Prostate gland (tissue), 2 donors: ENCODE results near the gene DGKI.

Source experiments
- POLR2AphosphoS5 ChIP-seq: sonication (generic); formaldehyde crosslinking; IDR thresholded peaks from one replicate; pipeline ENCODE4 v1.6.1; 2017; ENCODE audit warnings: antibody characterized with exemption
- TF ChIP-seq, protein P1 (sequence below), 4 experiments: fragments of 200-600 bp in 2 of 4; fragments of 450-650 bp in 2 of 4; sonication (generic) in 2 of 4; IDR thresholded peaks; 1 replicate in 3 of 4; 2 replicates in 1 of 4; pipeline ENCODE4 v1.5.1; 2016 to 2019; ENCODE audit warnings: antibody characterized with exemption in 4 of 4, mild to moderate bottlenecking in 2 of 4, moderate library complexity in 2 of 4

DNA sequence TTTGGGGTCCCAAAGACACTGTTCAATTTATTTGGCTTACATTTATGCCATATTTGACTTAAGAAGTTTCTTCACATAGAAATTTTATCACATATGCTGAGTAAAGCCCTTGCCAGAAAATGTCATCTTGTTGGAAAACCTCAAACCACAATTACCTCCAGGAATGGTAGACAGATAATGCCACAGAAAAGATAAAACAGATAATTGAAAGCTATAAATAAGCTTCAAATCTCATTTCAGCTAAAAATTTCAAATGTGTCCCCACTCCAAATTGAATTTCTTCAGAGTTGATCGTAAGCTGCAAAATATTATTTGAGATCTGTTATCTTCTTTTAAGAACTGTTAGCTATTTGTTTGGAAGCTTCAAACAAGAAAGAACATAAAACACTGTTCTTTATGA, 326.8 kb downstream of the DGKI start:
- no peak for TF ChIP-seq POLR2AphosphoS5
- TF ChIP-seq, protein P1, sequence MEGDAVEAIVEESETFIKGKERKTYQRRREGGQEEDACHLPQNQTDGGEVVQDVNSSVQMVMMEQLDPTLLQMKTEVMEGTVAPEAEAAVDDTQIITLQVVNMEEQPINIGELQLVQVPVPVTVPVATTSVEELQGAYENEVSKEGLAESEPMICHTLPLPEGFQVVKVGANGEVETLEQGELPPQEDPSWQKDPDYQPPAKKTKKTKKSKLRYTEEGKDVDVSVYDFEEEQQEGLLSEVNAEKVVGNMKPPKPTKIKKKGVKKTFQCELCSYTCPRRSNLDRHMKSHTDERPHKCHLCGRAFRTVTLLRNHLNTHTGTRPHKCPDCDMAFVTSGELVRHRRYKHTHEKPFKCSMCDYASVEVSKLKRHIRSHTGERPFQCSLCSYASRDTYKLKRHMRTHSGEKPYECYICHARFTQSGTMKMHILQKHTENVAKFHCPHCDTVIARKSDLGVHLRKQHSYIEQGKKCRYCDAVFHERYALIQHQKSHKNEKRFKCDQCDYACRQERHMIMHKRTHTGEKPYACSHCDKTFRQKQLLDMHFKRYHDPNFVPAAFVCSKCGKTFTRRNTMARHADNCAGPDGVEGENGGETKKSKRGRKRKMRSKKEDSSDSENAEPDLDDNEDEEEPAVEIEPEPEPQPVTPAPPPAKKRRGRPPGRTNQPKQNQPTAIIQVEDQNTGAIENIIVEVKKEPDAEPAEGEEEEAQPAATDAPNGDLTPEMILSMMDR (IDR thresholded peaks at IDR 0.05) = no peak
